OCI-LY7 (cell line): ENCODE measurements around the gene LPCAT1.

Source experiments
- EZH2phosphoT487 ChIP-seq: fragments of 200-600 bp; sonication (generic); IDR thresholded peaks from 2 replicates; pipeline ENCODE4 v1.6.1; 2018; ENCODE audit warnings: low read depth, borderline replicate concordance, mild to moderate bottlenecking, mixed run types, antibody characterized with exemption, low read length, moderate library complexity, mixed read lengths
- TF ChIP-seq, protein P1 (sequence below): fragments of 200-600 bp; sonication (generic); conservative IDR thresholded peaks from 2 replicates; pipeline ENCODE4 v1.5.1; 2014; ENCODE audit warnings: mild to moderate bottlenecking, antibody characterized with exemption, low read length, moderate library complexity, mixed read lengths

DNA sequence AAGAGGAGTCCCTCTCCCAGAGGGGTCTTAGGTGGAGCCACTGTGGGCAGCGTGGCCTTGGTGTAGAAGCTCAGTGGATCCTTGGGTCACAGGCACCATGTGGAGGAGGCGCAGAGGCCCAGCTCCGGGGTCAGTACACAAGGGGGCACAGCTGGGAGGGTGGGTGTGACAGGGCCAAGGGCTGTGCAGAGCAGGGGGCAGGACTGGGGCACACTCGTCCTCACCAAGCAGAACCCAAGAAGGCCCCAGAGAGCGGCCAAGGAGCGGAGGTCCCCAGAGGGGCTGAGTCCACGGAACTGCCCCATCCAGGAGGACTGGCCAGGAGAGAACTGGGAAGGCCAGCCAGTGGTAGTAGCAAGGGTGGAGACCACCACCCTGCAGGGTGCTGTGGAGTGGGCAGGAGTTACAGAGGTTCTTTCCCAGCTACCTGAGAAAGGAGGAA, 2.5 kb upstream of the LPCAT1 start:
- TF ChIP-seq, protein P1, sequence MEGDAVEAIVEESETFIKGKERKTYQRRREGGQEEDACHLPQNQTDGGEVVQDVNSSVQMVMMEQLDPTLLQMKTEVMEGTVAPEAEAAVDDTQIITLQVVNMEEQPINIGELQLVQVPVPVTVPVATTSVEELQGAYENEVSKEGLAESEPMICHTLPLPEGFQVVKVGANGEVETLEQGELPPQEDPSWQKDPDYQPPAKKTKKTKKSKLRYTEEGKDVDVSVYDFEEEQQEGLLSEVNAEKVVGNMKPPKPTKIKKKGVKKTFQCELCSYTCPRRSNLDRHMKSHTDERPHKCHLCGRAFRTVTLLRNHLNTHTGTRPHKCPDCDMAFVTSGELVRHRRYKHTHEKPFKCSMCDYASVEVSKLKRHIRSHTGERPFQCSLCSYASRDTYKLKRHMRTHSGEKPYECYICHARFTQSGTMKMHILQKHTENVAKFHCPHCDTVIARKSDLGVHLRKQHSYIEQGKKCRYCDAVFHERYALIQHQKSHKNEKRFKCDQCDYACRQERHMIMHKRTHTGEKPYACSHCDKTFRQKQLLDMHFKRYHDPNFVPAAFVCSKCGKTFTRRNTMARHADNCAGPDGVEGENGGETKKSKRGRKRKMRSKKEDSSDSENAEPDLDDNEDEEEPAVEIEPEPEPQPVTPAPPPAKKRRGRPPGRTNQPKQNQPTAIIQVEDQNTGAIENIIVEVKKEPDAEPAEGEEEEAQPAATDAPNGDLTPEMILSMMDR = no peak
- TF ChIP-seq EZH2phosphoT487 = no peak
